ENCODE results near the gene PDGFD. TPM values are rescaled to one million over a fixed set of nuclear protein-coding genes. Genes with fewer than 3 reads are reported as not detected.
A peak's percentile ranks its signal among the peaks of the same experiment; 100 is the strongest.

The PDGFD gene
- total RNA-seq, 4 donors from 2014 or later: 4.4 to 26.4 (median 13.1) TPM

GRCh38 chr11:104041792-104042191, 122.2 kb downstream of the PDGFD start:
- TF ChIP-seq POLR2A (IDR thresholded peaks at IDR 0.05) (no peak), POLR2AphosphoS5 (IDR thresholded peaks at IDR 0.05) (no peak), EP300 (IDR thresholded peaks at IDR 0.05) (no peak), CTCF (IDR thresholded peaks at IDR 0.05) (no peak)
- Histone ChIP-seq H3K27me3 (no peaks in the 10 kb centered on the region), H3K4me3 (no peak overlapping the region), H3K36me3 (no peaks in the 10 kb centered on the region), H3K27ac (no peak overlapping the region), H3K9me3 (no peaks in the 10 kb centered on the region), H3K4me1 (no peaks in the 10 kb centered on the region)
- no peak for ATAC-seq
- 94 to 100% methylated on average over 2 of the region's 2 CpGs for WGBS, 2 donors (ENCODE audit: low coverage in 1 of 2)

GRCh38 chr11:104036995-104037394, 127.0 kb downstream of the PDGFD start:
- WGBS, 2 donors (ENCODE audit: low coverage in 1 of 2): 100% methylated on average over 5 of the region's 21 CpGs; no CpG with 5 or more reads in 1 of the 2 donors
- ATAC-seq: no peak
- Histone ChIP-seq H3K36me3 (no peaks in the 10 kb centered on the region), H3K4me3 (no peak overlapping the region), H3K27ac (no peak overlapping the region), H3K9me3 (no peaks in the 10 kb centered on the region), H3K4me1 (peaks cover 0 to 16% (median 0%) of the 10 kb centered on the region in 3 donors), H3K27me3 (no peaks in the 10 kb centered on the region)
- TF ChIP-seq POLR2A (IDR thresholded peaks at IDR 0.05) (no peak), EP300 (IDR thresholded peaks at IDR 0.05) (no peak), POLR2AphosphoS5 (IDR thresholded peaks at IDR 0.05) (no peak), CTCF (IDR thresholded peaks at IDR 0.05) (no peak)

GRCh38 chr11:104036588-104036987, 127.4 kb downstream of the PDGFD start, which contains the start of gene DDI1:
TSS of gene DDI1 (plus strand) at chr11:104036640. CDS start at chr11:104036823, 183 bp downstream.
- H3K4me1 ChIP-seq: peaks cover 0 to 16% (median 0%) of the 10 kb centered on the region in 3 donors
- no peaks in the 10 kb centered on the region for H3K36me3 ChIP-seq
- H3K27ac ChIP-seq: no peak within 1 kb of the TSS
- no peaks in the 10 kb centered on the region for H3K27me3 ChIP-seq
- peak; percentile 25 for ATAC-seq
- no peak for TF ChIP-seq EP300 (IDR thresholded peaks at IDR 0.05)
- peaks cover 0 to 4% (median 0%) of the 10 kb centered on the region in 3 donors for H3K9me3 ChIP-seq
- H3K4me3 ChIP-seq: no peak within 1 kb of the TSS
- WGBS, 2 donors (ENCODE audit: low coverage in 1 of 2): 60% methylated on average over 1 of the region's 26 CpGs; no CpG with 5 or more reads in 1 of the 2 donors

DNA sequence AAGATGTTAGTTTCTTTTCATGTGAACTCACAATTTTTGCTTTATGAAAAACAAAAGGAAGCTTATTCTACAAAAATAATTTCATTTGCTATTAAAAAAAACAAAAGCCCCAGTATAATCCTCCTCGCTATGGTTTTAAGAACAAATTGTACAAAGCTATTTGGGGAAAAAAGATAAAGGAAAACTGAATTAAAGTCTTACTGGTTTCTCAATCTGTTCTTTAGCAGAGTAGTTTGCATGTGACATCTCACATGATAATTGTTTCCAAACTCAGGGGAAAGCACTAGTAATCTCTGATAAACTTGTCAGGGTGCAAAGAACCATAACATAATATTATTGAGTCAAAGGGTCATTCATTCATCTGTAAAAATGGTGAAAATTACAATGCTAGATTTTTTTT, 130.4 kb downstream of the PDGFD start:
- H3K36me3 ChIP-seq: no peaks in the 10 kb centered on the region
- peaks cover 0 to 16% (median 0%) of the 10 kb centered on the region in 3 donors for H3K4me1 ChIP-seq
- no peak overlapping the region for H3K27ac ChIP-seq
- ATAC-seq: no peak
- peaks cover 0 to 9% (median 0%) of the 10 kb centered on the region in 3 donors for H3K9me3 ChIP-seq
- TF ChIP-seq CTCF (IDR thresholded peaks at IDR 0.05) (no peak), POLR2AphosphoS5 (IDR thresholded peaks at IDR 0.05) (no peak), EP300 (IDR thresholded peaks at IDR 0.05) (no peak), POLR2A (IDR thresholded peaks at IDR 0.05) (no peak)
- 39 to 42% methylated on average over 1 of the region's 1 CpG for WGBS, 2 donors (ENCODE audit: low coverage in 1 of 2)
- H3K27me3 ChIP-seq: no peaks in the 10 kb centered on the region
- H3K4me3 ChIP-seq: no peak overlapping the region

GRCh38 chr11:104033134-104033533, 130.8 kb downstream of the PDGFD start:
- Histone ChIP-seq H3K4me3 (no peak overlapping the region), H3K36me3 (no peaks in the 10 kb centered on the region), H3K9me3 (peaks cover 0 to 9% (median 0%) of the 10 kb centered on the region in 3 donors), H3K27me3 (no peaks in the 10 kb centered on the region), H3K4me1 (peaks cover 0 to 16% (median 0%) of the 10 kb centered on the region in 3 donors), H3K27ac (no peak overlapping the region)
- peak; percentile 55 for ATAC-seq
- no peak for TF ChIP-seq POLR2A (IDR thresholded peaks at IDR 0.05)
- TF ChIP-seq POLR2AphosphoS5 (IDR thresholded peaks at IDR 0.05): no peak
- no peak for TF ChIP-seq EP300 (IDR thresholded peaks at IDR 0.05)
- no peak for TF ChIP-seq CTCF (IDR thresholded peaks at IDR 0.05)
